Measurements from ENCODE around the gene ERBB3. TPM values are rescaled to one million over a fixed set of nuclear protein-coding genes. Genes with fewer than 3 reads are reported as not detected.
A peak's percentile ranks its signal among the peaks of the same experiment; 100 is the strongest.

Gene ERBB3
- total and polyA plus RNA-seq, 2 of the 8 experiments (the other 6 are each of a cell fraction or from before 2014, with no cell fraction given), result 33.9 to 52.4 TPM

- no peak overlapping the region; the same call in 1 of the 2 replicates for H2BK5ac ChIP-seq (ENCODE audit: low read depth, low read length)
- peaks cover 13 to 36% (median 21%) of the 10 kb centered on the region in 4 experiments for H3K36me3 ChIP-seq (ENCODE audit: control insufficient read depth in 2 of 4, insufficient read depth in 4 of 4, low read length in 3 of 4)
- peak overlapping the region; percentile 20 for H3K56ac ChIP-seq (replicated peaks; ENCODE audit: insufficient read length, low read depth, low read length)
- H4K5ac ChIP-seq (ENCODE audit: insufficient read length, low read depth, low read length), result peak overlapping the region; percentile 69
- peak overlapping the region; percentile 71; the same call in 1 of the 2 replicates for H3K27ac ChIP-seq (ENCODE audit: low read depth, low read length)
- no peak overlapping the region for H2BK120ac ChIP-seq (replicated peaks; ENCODE audit: low read depth, low read length)
- H2BK15ac ChIP-seq (ENCODE audit: low read length), result no peak overlapping the region
- H3K23me2 ChIP-seq (ENCODE audit: low read depth, low read length), result peaks cover 4% of the 10 kb centered on the region
- H3K79me2 ChIP-seq (ENCODE audit: control insufficient read depth in 1 of 2, insufficient read depth in 2 of 2, low read length in 2 of 2), result peaks cover 6 to 19% of the 10 kb centered on the region in 2 experiments
- H4K20me1 ChIP-seq (replicated peaks in 1 of 2; ENCODE audit: control insufficient read depth in 1 of 2, insufficient read depth in 2 of 2, low read length in 2 of 2), result peaks cover 0 to 4% of the 10 kb centered on the region in 2 experiments
- H2AK5ac ChIP-seq (ENCODE audit: low read depth, low read length), result no peak overlapping the region
- H3K4me2 ChIP-seq (ENCODE audit: insufficient read depth in 1 of 2, low read depth in 2 of 2, low read length in 2 of 2), result peak overlapping the region; percentile 71 to 91
- peaks cover 0 to 10% (median 4%) of the 10 kb centered on the region in 4 experiments; a peak in 5 of 7 replicates for H3K4me1 ChIP-seq (replicated peaks in 1 of 4; ENCODE audit: control insufficient read depth in 3 of 4, insufficient read depth in 4 of 4, low read length in 3 of 4)
- no peak overlapping the region for H3K14ac ChIP-seq (ENCODE audit: insufficient read length)
- WGBS, 2 experiments (ENCODE audit: extremely low coverage in 1 of 2, insufficient coverage in 1 of 2, insufficient read length in 1 of 2, insufficient replicate concordance in 2 of 2, low coverage in 1 of 2, low lambda C conversion rate in 2 of 2, missing lambda C conversion rate in 1 of 2), result 39% methylated on average over 14 of the region's 14 CpGs; no CpG with 5 or more reads in 1 of the 2 experiments
- H4K8ac ChIP-seq (ENCODE audit: extremely low read depth, insufficient read depth, low read length), result no peak overlapping the region
- no peak overlapping the region for H2BK20ac ChIP-seq (ENCODE audit: low read length)
- H3K18ac ChIP-seq (ENCODE audit: extremely low read depth, low read length), result no peak overlapping the region
- H3K4ac ChIP-seq (replicated peaks; ENCODE audit: insufficient read length, low read depth, low read length), result no peak overlapping the region
- ChIA-PET POLR2A (ENCODE audit: partially characterized antibody) (interaction anchor here (0.5 to 5.2 kb wide), 18 partner anchors 10 to 323 kb away, joined by 3 to 46 read pairs (median 4); partner anchors contain the start of genes IKZF4, PA2G4, RPL41 and SUOX), CTCF (ENCODE audit: partially characterized antibody) (interaction anchor here (0.5 to 5.1 kb wide), 17 partner anchors 9 to 422 kb away, joined by 3 to 54 read pairs (median 4); partner anchors contain the start of genes DNAJC14, IKZF4 and SUOX)
- H3K9me3 ChIP-seq (ENCODE audit: insufficient read depth in 2 of 2, low read depth in 1 of 2, low read length in 1 of 2), result no peaks in the 10 kb centered on the region
- no peak overlapping the region for H4K91ac ChIP-seq (replicated peaks; ENCODE audit: insufficient read length, low read length)
- DNase-seq (ENCODE audit: low read depth in 1 of 2, low spot score in 2 of 2), result peak in 1 of 2 experiments; percentile 59
- no peak overlapping the region for H3K23ac ChIP-seq (ENCODE audit: insufficient read length)
- no peak for FAIRE-seq
- H2AFZ ChIP-seq (ENCODE audit: low read length), result no peak overlapping the region
- peak overlapping the region in 3 of 4 experiments; percentile 17 to 64 (median 29); a peak in 2 of 7 replicates for H3K9ac ChIP-seq (replicated peaks in 1 of 4; ENCODE audit: extremely low read depth in 1 of 4, low read depth in 3 of 4, low read length in 3 of 4)
- peak; percentile 67 for TF ChIP-seq ASH2L (IDR thresholded peaks at IDR 0.05; ENCODE audit: low read length)
- no peak for TF ChIP-seq BACH1 (IDR thresholded peaks at IDR 0.05; ENCODE audit: low read length)
- no peak; the same call in 1 of the 2 replicates for TF ChIP-seq PHF8 (conservative IDR thresholded peaks at IDR 0.05; ENCODE audit: low read depth, low read length)
- no peak for TF ChIP-seq KDM1A (IDR thresholded peaks at IDR 0.05; ENCODE audit: borderline replicate concordance, low read length)
- TF ChIP-seq TAF7 (optimal IDR thresholded peaks at IDR 0.05; ENCODE audit: borderline replicate concordance, low read depth, low read length), result peak; percentile 61
- TF ChIP-seq CHD2 (IDR thresholded peaks at IDR 0.05; ENCODE audit: low read length), result no peak
- H3K79me1 ChIP-seq (ENCODE audit: low read depth, low read length), result peaks cover 3% of the 10 kb centered on the region; the same call in 1 of the 2 replicates
- no peak overlapping the region for H2BK12ac ChIP-seq (ENCODE audit: low read depth, low read length)
- peak overlapping the region; percentile 20 to 56 (median 24); a peak in 6 of 8 replicates for H3K4me3 ChIP-seq (ENCODE audit: extremely low read depth in 1 of 4, insufficient read depth in 2 of 4, low read depth in 3 of 4, low read length in 4 of 4)
- H3K27me3 ChIP-seq (replicated peaks in 1 of 4; ENCODE audit: control insufficient read depth in 3 of 4, extremely low read depth in 1 of 4, insufficient read depth in 3 of 4, low read length in 3 of 4), result no peaks in the 10 kb centered on the region
Observed at GRCh38 chr12:56040963-56041551, 38.9 kb upstream of the ERBB3 start.

Measured in H1 (cell line).